ENCODE results near the gene SMARCC2.

Gene SMARCC2

DNA sequence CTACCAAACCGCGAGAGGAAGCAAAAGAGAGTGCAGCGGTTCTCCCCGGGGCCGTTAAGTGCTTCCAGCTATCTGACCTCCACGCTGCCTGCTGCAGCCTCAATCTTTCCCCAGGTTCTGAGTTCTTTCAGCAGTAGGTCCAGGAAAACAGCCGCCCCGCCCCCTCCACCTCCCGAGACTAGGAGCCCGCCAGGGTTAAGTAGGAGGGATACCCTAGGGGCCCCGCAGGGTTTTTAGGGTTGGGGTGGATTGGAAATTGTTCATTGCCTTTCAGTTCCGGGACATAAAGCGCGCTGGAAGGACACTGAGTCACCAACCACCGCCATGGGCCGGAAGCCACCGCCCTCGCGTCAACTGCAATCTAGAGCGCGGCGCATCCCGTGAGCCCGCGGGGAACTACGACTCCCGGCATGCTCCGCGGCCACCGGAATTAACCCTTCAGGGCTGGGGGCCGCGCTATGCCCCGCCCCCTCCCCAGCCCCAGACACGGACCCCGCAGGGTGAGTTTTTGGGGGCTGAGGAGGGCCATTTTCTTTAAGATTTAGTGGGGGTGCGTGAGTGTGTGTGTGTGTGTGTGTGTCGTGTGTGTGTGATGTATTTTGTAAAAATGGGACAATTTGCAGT, 37.0 kb downstream of the SMARCC2 start, which contains the start of gene MYL6B:
TSS of gene MYL6B (plus strand) at position 456 of the 624 bp plus-strand sequence. CDS start 1,332 bp downstream, outside the sequence.
- DNase-seq (ENCODE audit: low read depth in 2 of 2) = peak; percentile 91 to 94

DNA sequence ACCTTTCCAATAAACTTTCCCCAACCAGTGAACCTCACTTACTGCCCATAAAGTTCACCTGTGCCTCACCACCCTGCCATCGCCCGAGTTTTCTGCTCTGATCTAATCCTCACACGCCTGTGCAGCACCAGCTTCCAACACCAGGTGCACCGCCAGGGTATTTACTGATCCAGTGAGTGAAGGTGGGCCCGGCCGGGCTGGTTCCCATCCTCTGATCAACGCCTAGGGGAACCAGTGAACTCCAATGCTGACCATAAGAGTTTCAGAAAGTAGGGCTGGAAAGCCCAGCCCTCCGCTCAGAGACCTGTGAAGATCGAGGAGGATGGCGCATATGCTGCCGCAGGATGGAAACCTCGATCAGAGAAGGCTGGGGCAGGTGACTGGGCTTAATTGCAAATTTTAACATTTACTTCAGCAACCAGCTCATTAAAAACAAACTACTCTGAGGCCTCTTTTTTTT, 37.6 kb downstream of the SMARCC2 start:
- peak; percentile 57 to 62 for DNase-seq (ENCODE audit: low read depth in 2 of 2)

DNA sequence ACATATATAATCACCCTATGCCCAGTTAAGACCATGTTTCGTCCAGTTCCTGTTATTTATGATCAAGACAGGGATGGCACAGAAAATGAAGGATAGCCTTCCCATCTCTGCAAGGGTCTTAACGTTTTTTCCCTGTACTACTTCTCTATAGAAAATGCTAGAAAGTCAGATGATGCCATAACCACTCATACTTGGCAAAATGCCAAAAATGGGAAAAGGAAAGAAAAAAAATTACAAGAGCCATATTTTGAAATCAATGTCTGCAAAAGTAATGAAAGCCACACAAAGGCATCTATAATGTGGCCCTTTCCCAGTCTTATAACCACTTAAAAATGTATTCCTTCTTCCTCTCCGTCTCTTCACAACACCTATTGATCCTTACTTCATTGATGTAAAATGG, 38.7 kb downstream of the SMARCC2 start:
- DNase-seq (ENCODE audit: low read depth in 2 of 2) = no peak

DNA sequence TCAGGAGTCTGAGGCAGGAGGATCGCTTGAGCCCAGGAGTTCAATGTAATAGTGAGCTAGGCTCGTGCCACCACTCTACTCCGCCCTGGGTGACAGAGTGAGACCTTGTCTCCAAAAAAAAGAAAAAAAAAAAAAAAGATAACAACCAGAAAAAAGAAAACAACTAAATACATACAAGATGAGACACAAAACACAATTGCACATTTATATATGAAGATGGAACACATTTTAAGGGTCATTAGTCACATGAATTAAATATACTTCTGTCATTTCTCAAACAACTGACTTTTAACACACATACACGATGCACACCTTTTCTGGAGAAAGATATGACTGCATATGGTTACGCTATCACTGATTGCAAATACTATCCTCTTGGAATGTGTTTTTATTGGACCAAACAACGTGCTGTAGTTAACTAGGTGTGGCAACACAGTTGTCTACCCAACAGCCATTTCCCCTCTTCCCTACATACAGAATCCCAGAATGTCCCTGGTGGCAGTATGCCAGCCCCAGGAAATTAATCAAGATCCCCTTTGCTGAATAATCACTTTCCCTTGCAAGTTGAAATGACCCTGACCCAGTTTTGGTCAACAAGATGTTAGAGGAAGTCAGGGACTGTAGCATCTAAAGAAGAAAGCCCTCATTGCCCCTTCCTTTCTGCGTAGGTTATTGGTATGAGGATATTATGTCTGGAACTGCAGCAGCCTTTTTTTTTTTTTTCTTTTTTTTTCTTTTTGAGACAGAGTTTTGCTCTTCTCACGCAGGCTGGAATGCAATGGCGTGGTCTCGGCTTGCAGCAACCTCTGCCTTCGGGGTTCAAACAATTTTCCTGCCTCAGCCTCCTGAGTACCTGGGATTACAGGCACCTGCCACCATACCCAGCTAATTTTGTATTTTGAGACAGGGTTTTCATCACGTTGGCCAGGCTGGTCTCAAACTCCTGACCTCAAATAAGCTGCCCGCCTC, 42.5 kb downstream of the SMARCC2 start:
- no peak for DNase-seq (ENCODE audit: low read depth in 2 of 2)

DNA sequence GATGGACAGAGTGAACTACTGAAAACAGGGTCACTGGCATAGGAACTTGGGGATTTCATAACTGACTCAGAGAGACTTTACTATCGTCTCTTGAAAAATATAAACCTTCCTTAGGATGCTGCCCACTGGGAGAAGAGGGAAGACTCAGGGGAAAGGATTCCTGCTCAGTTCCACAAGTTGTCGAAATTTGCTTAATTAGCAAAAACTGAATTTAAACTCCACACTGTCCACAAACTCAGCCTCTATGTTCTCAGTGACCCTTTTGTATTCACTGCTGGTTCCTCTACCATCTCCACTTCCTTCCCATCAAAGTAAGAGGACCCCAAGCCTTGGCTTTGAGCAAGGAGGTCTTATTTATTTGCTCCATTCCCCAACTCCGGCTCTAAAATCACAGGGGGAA, 44.1 kb downstream of the SMARCC2 start:
- no peak for DNase-seq (ENCODE audit: low read depth in 2 of 2)

DNA sequence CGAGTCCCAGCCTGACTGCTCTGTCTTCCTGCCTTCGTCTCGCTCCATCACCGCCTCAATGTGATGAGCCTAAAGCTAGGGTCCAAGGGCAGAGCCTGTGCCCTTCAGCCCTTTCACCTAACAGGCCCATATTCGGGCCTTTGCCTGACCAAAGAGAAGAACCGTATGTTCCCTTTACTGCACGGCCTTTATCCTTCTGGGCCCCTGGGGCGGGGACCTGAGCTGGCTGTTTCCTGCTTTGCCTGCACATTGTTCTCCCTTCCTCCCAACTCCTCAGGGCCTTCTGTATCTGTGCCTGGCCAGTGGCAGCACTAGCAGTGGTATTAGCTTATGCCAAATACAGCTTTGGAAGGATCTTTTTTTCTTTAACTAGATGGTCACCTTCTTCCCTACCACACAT, 45.4 kb downstream of the SMARCC2 start:
- no peak for DNase-seq (ENCODE audit: low read depth in 2 of 2)

DNA sequence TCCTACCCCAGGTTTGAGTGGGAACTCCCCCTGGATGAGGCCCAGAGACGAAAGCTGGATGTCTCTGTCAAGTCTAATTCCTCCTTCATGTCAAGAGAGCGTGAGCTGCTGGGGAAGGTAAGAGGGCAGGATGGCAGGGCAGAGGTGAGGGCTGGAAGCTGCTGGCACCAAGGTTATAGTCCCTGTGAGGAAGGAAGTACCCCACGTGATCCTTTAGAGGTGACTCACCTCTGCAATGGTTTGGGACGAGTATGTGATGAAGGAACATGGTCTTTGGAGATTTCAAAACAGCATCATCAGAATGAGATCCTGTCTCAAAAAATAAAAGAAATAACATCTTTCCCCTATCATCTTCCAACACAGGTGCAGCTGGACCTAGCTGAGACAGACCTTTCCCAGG, 46.1 kb downstream of the SMARCC2 start:
- no peak for DNase-seq (ENCODE audit: low read depth in 2 of 2)

DNA sequence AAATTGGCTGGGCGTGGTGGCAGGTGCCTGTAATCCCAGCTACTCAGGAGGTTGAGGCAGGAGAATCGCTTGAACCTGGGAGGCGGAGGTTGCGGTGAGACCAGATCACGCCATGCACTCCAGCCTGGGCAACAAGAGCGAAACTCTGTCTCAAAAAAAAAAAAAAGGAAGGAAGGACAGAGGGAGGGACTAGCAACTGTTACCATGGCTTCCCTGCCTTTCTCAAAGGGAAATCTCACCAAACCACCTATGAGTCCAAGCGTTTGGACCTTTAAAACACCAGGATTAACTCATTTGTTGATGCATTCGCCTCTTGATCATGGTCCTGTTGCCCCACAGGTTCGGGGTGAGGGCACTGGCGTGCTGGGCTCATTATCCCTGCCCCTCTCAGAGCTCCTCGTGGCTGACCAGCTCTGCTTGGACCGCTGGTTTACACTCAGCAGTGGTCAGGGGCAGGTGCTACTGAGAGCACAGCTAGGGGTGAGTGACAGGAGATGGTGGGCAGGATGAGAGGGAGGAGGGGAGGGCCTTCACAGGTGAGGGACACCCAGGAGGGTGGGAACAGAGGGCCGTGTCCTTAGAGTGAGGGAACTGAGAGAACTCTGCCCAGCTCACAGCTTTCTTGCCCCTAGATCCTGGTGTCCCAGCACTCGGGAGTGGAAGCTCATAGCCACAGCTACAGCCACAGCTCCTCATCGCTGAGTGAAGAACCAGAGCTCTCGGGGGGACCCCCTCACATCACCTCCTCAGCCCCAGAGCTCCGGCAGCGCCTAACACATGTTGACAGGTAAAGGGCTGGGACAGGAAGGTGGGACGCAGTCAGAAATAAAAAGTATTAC, 47.1 kb downstream of the SMARCC2 start:
- no peak for DNase-seq (ENCODE audit: low read depth in 2 of 2)

DNA sequence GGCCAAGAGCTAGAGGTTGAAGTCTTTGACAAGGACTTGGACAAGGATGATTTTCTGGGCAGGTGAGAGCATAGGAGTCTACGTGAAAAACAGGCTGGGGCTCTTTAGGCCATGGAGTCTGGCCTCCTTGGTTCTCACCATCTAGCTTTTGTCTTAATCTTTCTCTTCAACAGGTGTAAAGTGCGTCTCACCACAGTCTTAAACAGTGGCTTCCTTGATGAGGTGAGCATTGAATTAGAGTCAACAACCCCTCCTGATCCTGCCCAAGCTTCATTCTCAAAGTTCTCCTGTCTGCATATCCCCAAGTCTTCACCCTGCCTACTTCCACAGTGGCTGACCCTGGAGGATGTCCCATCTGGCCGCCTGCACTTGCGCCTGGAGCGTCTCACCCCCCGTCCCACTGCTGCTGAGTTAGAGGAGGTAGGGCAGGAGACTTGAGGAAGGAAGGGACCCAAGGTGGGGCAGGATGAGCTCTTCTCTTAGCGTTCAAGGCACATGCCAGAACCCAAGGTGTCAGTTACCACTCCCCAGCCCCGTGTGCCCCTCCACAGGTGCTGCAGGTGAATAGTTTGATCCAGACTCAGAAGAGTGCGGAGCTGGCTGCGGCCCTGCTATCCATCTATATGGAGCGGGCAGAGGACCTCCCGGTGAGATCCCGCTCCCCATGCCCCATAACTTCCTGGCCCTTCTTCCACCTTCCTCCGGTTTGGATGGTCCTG, 51.3 kb downstream of the SMARCC2 start:
- DNase-seq (ENCODE audit: low read depth in 2 of 2) = no peak

DNA sequence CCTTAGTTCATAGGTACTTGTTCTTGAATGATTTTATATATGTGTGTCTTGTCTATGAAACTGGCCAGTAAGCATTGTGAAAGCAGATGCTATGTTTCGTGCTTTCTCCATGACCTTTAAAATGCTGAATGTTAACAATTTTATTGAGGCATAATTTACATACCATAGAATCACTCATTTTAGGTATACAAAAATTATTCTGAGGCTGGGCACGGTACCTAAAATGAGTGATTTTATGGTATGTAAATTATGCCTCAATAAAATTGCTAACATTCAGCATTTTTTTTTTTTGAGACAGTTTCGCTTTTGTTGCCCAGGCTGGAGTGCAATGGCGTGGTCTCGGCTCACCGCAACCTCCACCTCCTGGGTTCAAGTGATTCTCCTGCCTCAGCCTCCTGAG, 54.4 kb downstream of the SMARCC2 start:
- DNase-seq (ENCODE audit: low read depth in 2 of 2) = no peak

DNA sequence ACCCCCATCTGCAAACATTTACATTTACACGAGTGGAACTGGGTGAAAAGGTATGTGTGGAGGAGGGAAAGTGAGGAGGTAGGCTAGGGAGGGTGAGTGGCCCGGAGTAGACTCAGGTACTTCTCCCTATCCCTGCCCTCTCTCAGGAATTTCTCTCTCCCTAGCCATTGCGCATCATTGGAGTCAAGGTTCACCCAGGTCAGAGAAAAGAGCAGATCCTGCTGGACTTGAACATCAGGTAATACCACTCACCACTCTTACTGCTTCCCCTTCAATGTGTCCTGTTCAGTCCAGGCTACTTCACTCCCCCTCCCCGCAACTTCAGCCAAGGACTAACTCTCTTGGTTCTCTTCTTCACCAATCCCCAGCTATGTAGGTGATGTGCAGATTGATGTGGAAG, 58.4 kb downstream of the SMARCC2 start:
- no peak for DNase-seq (ENCODE audit: low read depth in 2 of 2)

DNA sequence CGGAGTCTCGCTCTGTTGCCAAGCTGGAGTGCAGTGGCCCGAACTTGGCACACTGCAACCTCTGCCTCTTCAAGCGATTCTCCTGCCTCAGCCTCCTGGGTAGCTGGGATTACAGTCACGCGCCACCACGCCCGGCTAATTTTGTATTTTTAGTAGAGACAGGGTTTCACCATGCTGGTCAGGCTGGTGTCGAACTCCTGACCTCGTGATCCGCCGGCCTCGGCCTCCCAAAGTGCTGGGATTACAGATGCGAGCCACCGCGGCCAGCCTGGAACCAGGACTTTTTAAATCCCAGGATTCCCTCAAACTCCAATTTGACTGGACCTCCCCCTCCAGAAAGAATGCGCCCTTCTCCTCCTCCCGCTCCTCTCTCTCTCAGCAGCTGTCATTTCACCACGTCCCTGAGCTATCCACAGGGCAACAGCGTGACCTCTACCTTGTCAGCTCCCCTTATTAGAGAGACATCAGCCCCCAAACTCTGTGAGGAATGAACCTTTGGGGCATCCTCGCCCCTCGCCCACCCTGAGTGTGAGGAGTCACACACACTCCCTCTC, 59.3 kb downstream of the SMARCC2 start:
- DNase-seq (ENCODE audit: low read depth in 2 of 2) = no peak

DNA sequence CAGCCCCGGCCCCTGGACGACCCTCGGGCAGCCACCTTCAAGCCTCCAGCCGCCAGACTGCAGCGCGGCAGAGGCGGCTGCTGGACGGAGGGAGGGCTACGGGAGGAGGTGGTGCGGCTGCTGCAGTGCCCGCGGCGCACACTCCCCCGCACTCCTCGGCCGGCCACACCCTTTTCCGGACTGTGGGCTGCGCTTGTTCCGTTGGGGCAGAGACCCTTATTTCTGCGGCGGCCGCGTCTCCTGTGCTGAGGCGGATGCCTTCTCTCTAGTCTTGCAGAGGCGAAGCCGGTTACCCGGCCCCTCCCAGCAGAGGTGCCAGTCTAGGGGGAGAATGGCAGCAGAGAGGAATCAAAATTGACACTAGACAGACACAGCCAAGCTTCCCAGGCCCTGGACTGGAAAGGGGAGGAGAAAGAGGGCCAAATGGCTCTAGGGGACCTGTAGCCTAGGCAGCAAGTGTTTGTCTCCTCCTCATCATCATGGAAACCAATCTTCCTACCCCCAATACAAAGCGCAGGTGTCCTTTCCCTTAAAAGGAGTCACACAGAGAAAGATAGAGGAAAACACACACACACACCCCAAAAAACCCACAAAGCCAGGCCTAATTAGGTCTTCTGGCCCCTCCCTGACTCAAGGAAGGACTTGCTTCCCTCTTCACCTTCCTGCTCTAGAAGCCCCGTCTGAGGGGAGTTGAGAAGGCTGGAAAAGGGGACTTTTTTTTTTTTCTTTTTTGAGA, 59.9 kb downstream of the SMARCC2 start:
- peak; percentile 24 to 50 for DNase-seq (ENCODE audit: low read depth in 2 of 2)

DNA sequence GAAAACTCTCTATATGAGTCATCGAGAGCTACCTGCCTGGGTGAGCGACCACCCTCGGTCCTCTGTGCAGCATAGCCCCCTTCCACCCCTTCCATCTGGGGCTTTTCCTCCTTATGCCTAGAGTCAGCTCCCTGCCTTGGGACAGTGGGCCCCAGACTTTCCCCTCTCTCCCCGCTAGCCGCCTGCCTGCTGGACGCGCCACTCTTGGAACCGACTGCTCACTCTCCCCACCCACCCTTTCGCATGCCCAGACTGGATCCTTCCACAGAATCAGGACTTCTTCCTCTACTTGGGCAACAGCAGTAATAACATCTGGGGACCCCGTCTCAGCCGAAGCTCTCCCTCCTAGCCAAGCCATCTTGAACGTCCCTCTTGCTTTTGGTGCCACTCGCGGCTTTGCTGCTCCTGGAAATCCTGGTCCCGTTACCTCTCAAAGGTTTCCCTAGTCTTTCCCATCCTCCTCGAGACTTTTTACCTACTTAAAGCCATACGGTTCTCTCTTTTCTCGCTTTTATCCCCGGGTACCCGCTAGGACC, 60.5 kb downstream of the SMARCC2 start:
- DNase-seq (ENCODE audit: low read depth in 2 of 2) = no peak

DNA sequence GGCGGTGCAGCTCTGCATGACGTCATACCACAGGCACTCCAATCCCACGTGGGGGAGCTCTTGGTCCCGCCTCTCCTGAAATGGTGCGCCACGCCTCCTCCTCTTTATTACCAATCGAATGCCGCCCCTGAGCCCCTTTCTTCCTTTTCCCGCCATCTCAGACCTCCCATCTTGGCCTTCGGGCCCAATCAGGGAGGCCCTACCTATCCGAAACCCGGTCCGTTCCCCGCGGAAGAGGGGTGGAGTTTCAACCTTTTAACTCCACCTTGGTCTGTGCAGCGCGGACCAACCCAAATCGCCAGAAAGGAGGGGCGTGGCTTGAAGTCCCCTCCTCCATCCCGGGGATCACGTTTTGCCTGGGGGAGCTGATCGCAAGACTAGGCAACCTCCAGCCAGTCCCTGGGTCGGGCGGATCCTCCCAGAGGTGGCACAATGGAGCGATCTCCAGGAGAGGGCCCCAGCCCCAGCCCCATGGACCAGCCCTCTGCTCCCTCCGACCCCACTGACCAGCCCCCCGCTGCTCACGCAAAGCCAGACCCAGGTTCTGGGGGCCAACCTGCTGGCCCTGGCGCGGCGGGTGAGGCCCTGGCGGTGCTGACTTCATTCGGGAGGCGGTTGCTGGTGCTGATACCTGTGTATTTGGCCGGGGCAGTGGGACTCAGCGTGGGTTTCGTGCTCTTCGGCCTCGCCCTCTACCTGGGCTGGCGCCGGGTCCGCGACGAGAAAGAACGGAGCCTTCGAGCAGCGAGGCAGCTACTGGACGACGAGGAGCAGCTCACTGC, 61.2 kb downstream of the SMARCC2 start, which contains the start of gene ESYT1:
TSS of gene ESYT1 (plus strand) at position 380 of the 782 bp plus-strand sequence. CDS start at position 433, 53 bp downstream.
- peak; percentile 91 to 93 for DNase-seq (ENCODE audit: low read depth in 2 of 2)

DNA sequence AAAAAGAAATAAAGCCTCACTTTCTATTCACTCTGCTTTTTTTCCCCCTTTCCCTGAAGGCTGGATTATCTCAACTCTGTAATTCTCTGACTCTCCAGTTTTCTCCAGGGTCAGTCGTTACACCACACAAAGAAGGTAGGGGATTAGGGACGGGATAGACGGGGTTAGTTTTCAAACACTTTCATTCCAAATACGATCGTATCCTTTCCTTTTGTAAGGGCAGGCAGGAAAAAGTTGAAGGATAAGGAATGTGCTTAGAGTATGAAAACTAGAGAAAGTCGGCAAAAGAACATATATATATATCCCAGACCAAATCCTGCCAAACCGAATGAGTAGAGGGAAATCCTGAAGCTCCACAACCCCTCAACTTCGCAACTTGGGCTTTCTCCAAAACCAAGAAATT, 61.8 kb downstream of the SMARCC2 start:
- no peak for DNase-seq (ENCODE audit: low read depth in 2 of 2)

DNA sequence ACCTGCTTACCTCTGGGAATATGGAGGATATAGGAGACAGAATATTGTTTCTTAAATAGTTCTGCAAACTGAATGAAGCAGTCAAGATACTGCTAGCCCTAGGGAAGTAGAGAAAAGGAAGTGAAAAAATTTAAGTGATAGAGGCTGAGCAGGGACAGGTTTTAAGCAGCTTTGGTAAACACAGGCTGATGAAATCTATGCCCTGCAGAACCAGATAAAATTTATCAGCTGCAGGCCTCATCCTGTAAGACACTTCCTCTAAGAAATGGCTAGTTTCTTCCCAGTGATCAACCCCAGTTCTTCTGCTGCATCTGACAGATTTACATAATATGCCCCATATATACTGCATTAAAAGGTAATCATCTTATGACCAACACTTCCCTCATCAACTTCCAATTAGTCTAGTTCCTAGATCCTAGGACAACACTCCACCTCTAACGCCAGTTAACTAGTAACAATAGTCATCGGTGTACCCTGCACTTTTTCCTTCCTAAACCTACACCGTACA, 62.5 kb downstream of the SMARCC2 start:
- no peak for DNase-seq (ENCODE audit: low read depth in 2 of 2)

DNA sequence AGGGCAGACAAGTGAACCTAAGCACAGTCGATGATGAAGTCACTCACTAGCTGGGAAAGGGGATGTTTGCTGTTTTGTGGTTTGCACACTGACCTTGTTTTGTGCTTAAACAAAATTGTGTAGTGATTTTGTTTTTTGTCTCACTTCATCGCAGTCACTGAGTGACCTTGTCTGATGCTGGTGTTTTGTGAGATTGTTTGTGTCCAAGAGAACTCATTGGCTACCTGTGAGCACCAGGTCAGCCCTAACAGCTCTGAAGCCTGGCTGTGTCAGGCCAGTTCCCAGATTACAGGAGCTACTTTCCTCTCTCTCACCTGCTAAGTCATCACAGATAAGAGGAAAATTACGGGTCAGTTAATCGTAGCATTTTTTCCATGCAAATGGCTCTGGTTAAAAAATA, 65.2 kb downstream of the SMARCC2 start:
- DNase-seq (ENCODE audit: low read depth in 2 of 2) = no peak

DNA sequence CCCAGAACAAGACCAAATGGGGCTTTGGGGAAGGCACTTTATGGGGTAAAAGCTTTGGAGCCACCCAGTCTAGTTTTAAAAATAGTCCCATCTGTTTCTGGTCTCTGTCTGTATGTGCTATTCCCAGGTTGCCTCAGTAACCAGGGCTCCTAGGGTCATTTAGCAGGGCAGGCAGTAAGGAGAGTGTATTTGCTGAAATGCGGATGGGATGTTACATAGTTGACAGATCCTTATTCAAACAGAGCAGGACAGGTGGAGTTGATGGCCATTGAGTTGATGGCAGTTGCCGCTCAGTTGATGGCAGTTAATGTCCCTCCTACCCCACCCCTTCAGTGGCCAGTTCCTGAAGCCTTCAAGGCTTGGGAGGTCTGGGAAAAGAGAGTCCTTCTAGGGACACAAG, 66.6 kb downstream of the SMARCC2 start:
- DNase-seq (ENCODE audit: low read depth in 2 of 2) = no peak
